HuH-7.5 (cell line): ENCODE data around the gene CAPN11.
"Not testable (repeated sequence)": the region's sequence is repeated elsewhere in the genome, so short reads cannot be mapped to it uniquely, and the experiment has no call there.

Source experiments
- DNase-seq: peaks from one replicate; pipeline ENCODE4 v3.0.0; 2011; ENCODE audit warnings: low spot score

The CAPN11 gene

GRCh38 chr6:44131892-44132291 is 26.7 kb upstream of the CAPN11 start:
- no peak for DNase-seq

GRCh38 chr6:44132476-44132875 is 26.1 kb upstream of the CAPN11 start:
- DNase-seq: no peak

- peak; percentile 68 for DNase-seq
Observed at GRCh38 chr6:44133003-44133931, 25.4 kb upstream of the CAPN11 start.

- no peak for DNase-seq
Observed at GRCh38 chr6:44133981-44134711, 24.5 kb upstream of the CAPN11 start.

GRCh38 chr6:44135173-44135758 is 23.4 kb upstream of the CAPN11 start:
- DNase-seq: no peak

GRCh38 chr6:44135875-44136274 is 22.7 kb upstream of the CAPN11 start:
- no peak for DNase-seq

- DNase-seq: no peak
Observed at GRCh38 chr6:44138717-44139350, 19.8 kb upstream of the CAPN11 start.

GRCh38 chr6:44139351-44139743 is 19.3 kb upstream of the CAPN11 start:
- DNase-seq: no peak

GRCh38 chr6:44142835-44143234 is 15.8 kb upstream of the CAPN11 start:
- no peak for DNase-seq

GRCh38 chr6:44143731-44144130 is 14.9 kb upstream of the CAPN11 start:
- DNase-seq: no peak

- DNase-seq: not testable (repeated sequence)
Observed at GRCh38 chr6:44144536-44144935, 14.1 kb upstream of the CAPN11 start.

GRCh38 chr6:44145839-44146238 is 12.8 kb upstream of the CAPN11 start:
- DNase-seq: no peak

GRCh38 chr6:44146685-44147084 is 11.9 kb upstream of the CAPN11 start:
- no peak for DNase-seq

GRCh38 chr6:44147256-44147655 is 11.4 kb upstream of the CAPN11 start:
- no peak for DNase-seq

GRCh38 chr6:44148306-44148705 is 10.3 kb upstream of the CAPN11 start:
- DNase-seq: no peak

- no peak for DNase-seq
Observed at GRCh38 chr6:44149369-44150012, 9.1 kb upstream of the CAPN11 start.

- DNase-seq: no peak
Observed at GRCh38 chr6:44150317-44150917, 8.2 kb upstream of the CAPN11 start.

- peak; percentile 67 for DNase-seq
Observed at GRCh38 chr6:44151348-44152108, 7.1 kb upstream of the CAPN11 start.

GRCh38 chr6:44152109-44152461 is 6.5 kb upstream of the CAPN11 start:
- DNase-seq: no peak

- DNase-seq: no peak
Observed at GRCh38 chr6:44152533-44152932, 6.1 kb upstream of the CAPN11 start.

- no peak for DNase-seq
Observed at GRCh38 chr6:44154067-44154466, 4.6 kb upstream of the CAPN11 start.
